Measurements from ENCODE around the gene C12orf54. TPM values are rescaled to one million over a fixed set of nuclear protein-coding genes. Genes with fewer than 3 reads are reported as not detected.

Gene C12orf54
- total and polyA plus RNA-seq, 2 of the 8 experiments (the other 6 are each of a cell fraction or from before 2014, with no cell fraction given): not detected

DNA sequence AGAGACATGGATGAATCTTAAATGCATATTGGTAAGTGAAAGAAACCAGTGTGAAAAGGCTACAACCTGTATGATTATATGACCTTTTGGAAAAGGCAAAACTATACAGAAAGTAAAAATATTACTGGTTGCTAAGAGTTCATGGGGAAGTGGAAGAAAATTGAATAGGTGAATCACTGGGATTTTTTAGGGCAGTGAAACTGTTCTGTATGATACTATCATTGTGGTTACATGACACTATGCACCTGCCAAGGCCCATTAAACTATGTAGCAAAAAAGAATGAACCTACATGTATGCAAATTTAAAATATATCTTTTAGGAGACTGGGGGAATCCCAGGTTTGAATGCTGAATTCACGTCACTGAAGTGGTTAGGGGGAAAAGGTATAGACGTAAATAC is 30.6 kb downstream of the C12orf54 start:
- no peak overlapping the region for H2BK120ac ChIP-seq (replicated peaks; ENCODE audit: low read depth, low read length)
- ChIA-PET POLR2A (ENCODE audit: partially characterized antibody) (no interaction called here), CTCF (ENCODE audit: partially characterized antibody) (no interaction called here)
- H3K9ac ChIP-seq (replicated peaks in 1 of 4; ENCODE audit: extremely low read depth in 1 of 4, low read depth in 3 of 4, low read length in 3 of 4): no peak overlapping the region
- H3K23me2 ChIP-seq (ENCODE audit: low read depth, low read length): no peaks in the 10 kb centered on the region
- H3K14ac ChIP-seq (ENCODE audit: insufficient read length): no peak overlapping the region
- H3K4me2 ChIP-seq (ENCODE audit: insufficient read depth in 1 of 2, low read depth in 2 of 2, low read length in 2 of 2): no peak overlapping the region
- H3K36me3 ChIP-seq (ENCODE audit: control insufficient read depth in 2 of 4, insufficient read depth in 4 of 4, low read length in 3 of 4): no peaks in the 10 kb centered on the region
- no peak overlapping the region for H2BK15ac ChIP-seq (ENCODE audit: low read length)
- H3K27ac ChIP-seq (ENCODE audit: low read depth, low read length): no peak overlapping the region
- no peaks in the 10 kb centered on the region for H3K27me3 ChIP-seq (replicated peaks in 1 of 4; ENCODE audit: control insufficient read depth in 3 of 4, extremely low read depth in 1 of 4, insufficient read depth in 3 of 4, low read length in 3 of 4)
- H4K20me1 ChIP-seq (replicated peaks in 1 of 2; ENCODE audit: control insufficient read depth in 1 of 2, insufficient read depth in 2 of 2, low read length in 2 of 2): no peaks in the 10 kb centered on the region
- no peaks in the 10 kb centered on the region for H3K79me1 ChIP-seq (ENCODE audit: low read depth, low read length)
- no peak overlapping the region for H3K56ac ChIP-seq (replicated peaks; ENCODE audit: insufficient read length, low read depth, low read length)
- no peak overlapping the region for H4K91ac ChIP-seq (replicated peaks; ENCODE audit: insufficient read length, low read length)
- H2AK5ac ChIP-seq (ENCODE audit: low read depth, low read length): no peak overlapping the region
- no peak overlapping the region for H4K8ac ChIP-seq (ENCODE audit: extremely low read depth, insufficient read depth, low read length)
- H4K5ac ChIP-seq (ENCODE audit: insufficient read length, low read depth, low read length): no peak overlapping the region
- no peak overlapping the region for H3K4ac ChIP-seq (replicated peaks; ENCODE audit: insufficient read length, low read depth, low read length)
- no peak overlapping the region for H3K4me3 ChIP-seq (ENCODE audit: extremely low read depth in 1 of 4, insufficient read depth in 2 of 4, low read depth in 3 of 4, low read length in 4 of 4)
- no peak overlapping the region for H2BK5ac ChIP-seq (ENCODE audit: low read depth, low read length)
- no peak overlapping the region for H3K18ac ChIP-seq (ENCODE audit: extremely low read depth, low read length)
- no peak overlapping the region for H3K23ac ChIP-seq (ENCODE audit: insufficient read length)
- H2BK20ac ChIP-seq (ENCODE audit: low read length): no peak overlapping the region
- H2BK12ac ChIP-seq (ENCODE audit: low read depth, low read length): no peak overlapping the region
- H3K4me1 ChIP-seq (replicated peaks in 1 of 4; ENCODE audit: control insufficient read depth in 3 of 4, insufficient read depth in 4 of 4, low read length in 3 of 4): no peaks in the 10 kb centered on the region
- FAIRE-seq: no peak
- no peak overlapping the region for H2AFZ ChIP-seq (ENCODE audit: low read length)
- DNase-seq (ENCODE audit: low read depth in 1 of 2, low spot score in 2 of 2): no peak
- WGBS, 2 experiments (ENCODE audit: extremely low coverage in 1 of 2, insufficient coverage in 1 of 2, insufficient read length in 1 of 2, insufficient replicate concordance in 2 of 2, low coverage in 1 of 2, low lambda C conversion rate in 2 of 2, missing lambda C conversion rate in 1 of 2): 36% methylated on average over 2 of the region's 2 CpGs; no CpG with 5 or more reads in 1 of the 2 experiments
- no peaks in the 10 kb centered on the region for H3K79me2 ChIP-seq (ENCODE audit: control insufficient read depth in 1 of 2, insufficient read depth in 2 of 2, low read length in 2 of 2)
- peaks cover 14 to 22% of the 10 kb centered on the region in 2 experiments for H3K9me3 ChIP-seq (ENCODE audit: insufficient read depth in 2 of 2, low read depth in 1 of 2, low read length in 1 of 2)
- TF ChIP-seq TAF1 (IDR thresholded peaks at IDR 0.05; ENCODE audit: low read depth, low read length) (no peak), RBBP5 (IDR thresholded peaks at IDR 0.05; ENCODE audit: borderline replicate concordance, low read depth, low read length) (no peak), PHF8 (conservative IDR thresholded peaks at IDR 0.05; ENCODE audit: low read depth, low read length) (no peak), RAD21 (IDR thresholded peaks at IDR 0.05 in 1 of 2, conservative IDR thresholded peaks at IDR 0.05 in 1 of 2; ENCODE audit: low read depth in 2 of 2, low read length in 2 of 2) (no peak), SP2 (IDR thresholded peaks at IDR 0.05; ENCODE audit: low read length) (no peak), CTBP2 (IDR thresholded peaks at IDR 0.05; ENCODE audit: borderline replicate concordance, insufficient read depth, insufficient read length, low read length) (no peak), TAF7 (optimal IDR thresholded peaks at IDR 0.05; ENCODE audit: borderline replicate concordance, low read depth, low read length) (no peak), POLR2A (IDR thresholded peaks at IDR 0.05; ENCODE audit: control extremely low read depth in 1 of 2, low read depth in 2 of 2, low read length in 2 of 2) (no peak), HDAC2 (IDR thresholded peaks at IDR 0.05; ENCODE audit: borderline replicate concordance in 1 of 2, low read depth in 2 of 2, low read length in 2 of 2) (no peak), FOSL1 (IDR thresholded peaks at IDR 0.05; ENCODE audit: insufficient read depth, low read depth, low read length) (no peak), RXRA (IDR thresholded peaks at IDR 0.05; ENCODE audit: insufficient read depth, low read depth, low read length) (no peak), BACH1 (IDR thresholded peaks at IDR 0.05; ENCODE audit: low read length) (no peak), SP1 (IDR thresholded peaks at IDR 0.05; ENCODE audit: low read depth, low read length) (no peak)
- TF ChIP-seq, protein P1, sequence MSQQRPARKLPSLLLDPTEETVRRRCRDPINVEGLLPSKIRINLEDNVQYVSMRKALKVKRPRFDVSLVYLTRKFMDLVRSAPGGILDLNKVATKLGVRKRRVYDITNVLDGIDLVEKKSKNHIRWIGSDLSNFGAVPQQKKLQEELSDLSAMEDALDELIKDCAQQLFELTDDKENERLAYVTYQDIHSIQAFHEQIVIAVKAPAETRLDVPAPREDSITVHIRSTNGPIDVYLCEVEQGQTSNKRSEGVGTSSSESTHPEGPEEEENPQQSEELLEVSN (IDR thresholded peaks at IDR 0.05): no peak
